A673 (cell line): Measurements from ENCODE around the gene MAP2K5. TPM values are rescaled to one million over a fixed set of nuclear protein-coding genes. Genes with fewer than 3 reads are reported as not detected.

ENCODE experiments used
- BruUV-seq: library from RNA; stranded (reverse); fragments of 400-500 nt; replicated peaks from 2 replicates; lab custom pipeline; 2021; lab: Mats Ljungman, UMichigan
- CTCF ChIA-PET: fragments of 300-600 bp; sonication (Branson Sonifier 250); formaldehyde crosslinking; loops from one replicate; lab custom pipeline; 2022; ENCODE audit warnings: antibody characterized with exemption; lab: Charles Lee
- POLR2A ChIA-PET: fragments of 300-600 bp; sonication (Branson Sonifier 250); formaldehyde crosslinking; loops from one replicate; lab custom pipeline; 2022; ENCODE audit warnings: antibody characterized with exemption; ENCODE audit not compliant: low non-redundant PET; lab: Charles Lee
- DNase-seq: peaks from one replicate; pipeline ENCODE4 v3.0.0-alpha.2; 2015; ENCODE audit warnings: low spot score
- H3K27ac ChIP-seq: fragments of 200-600 bp; sonication (generic); 2 replicates; pipeline ENCODE4 v1.5.1; 2016; ENCODE audit warnings: mixed run types, low read depth, mild to moderate bottlenecking, mixed read lengths, antibody characterized with exemption, low read length; ENCODE audit not compliant: poor library complexity, severe bottlenecking
- H3K27me3 ChIP-seq: fragments of 200-600 bp; sonication (generic); replicated peaks from 2 replicates; pipeline ENCODE4 v1.6.1; 2017; ENCODE audit warnings: mixed run types, low read depth, mild to moderate bottlenecking, mixed read lengths, antibody characterized with exemption, low read length; ENCODE audit not compliant: insufficient read depth, poor library complexity
- H3K36me3 ChIP-seq: fragments of 200-600 bp; sonication (generic); 2 replicates; pipeline ENCODE4 v1.6.1; 2016; ENCODE audit warnings: mixed run types, mild to moderate bottlenecking, mixed read lengths, antibody characterized with exemption, low read length; ENCODE audit not compliant: insufficient read depth, poor library complexity, severe bottlenecking
- H3K4me1 ChIP-seq: fragments of 200-600 bp; sonication (generic); 2 replicates; pipeline ENCODE4 v1.6.1; 2017; ENCODE audit warnings: mixed run types, mild to moderate bottlenecking, mixed read lengths, antibody characterized with exemption, low read length; ENCODE audit not compliant: insufficient read depth, poor library complexity, severe bottlenecking
- H3K4me3 ChIP-seq: fragments of 200-600 bp; sonication (generic); 2 replicates; pipeline ENCODE4 v1.5.1; 2016; ENCODE audit warnings: low read depth, mixed run types, mild to moderate bottlenecking, mixed read lengths, low read length; ENCODE audit not compliant: poor library complexity, severe bottlenecking
- H3K9me3 ChIP-seq: fragments of 200-600 bp; sonication (generic); 2 replicates; pipeline ENCODE4 v1.6.1; 2016; ENCODE audit warnings: mixed run types, low read depth, mild to moderate bottlenecking, mixed read lengths, antibody characterized with exemption, low read length; ENCODE audit not compliant: poor library complexity, severe bottlenecking
- CTCF ChIP-seq: fragments of 300-800, 200-600 bp; sonication (generic); conservative IDR thresholded peaks from 2 replicates; pipeline ENCODE4 v1.5.1; 2017; ENCODE audit warnings: low read depth, mild to moderate bottlenecking, antibody characterized with exemption, low read length, moderate library complexity, mixed read lengths
- EZH2 ChIP-seq: fragments of 200-600 bp; sonication (generic); IDR thresholded peaks from 2 replicates; pipeline ENCODE4 v1.6.1; 2017; ENCODE audit warnings: borderline replicate concordance, low read depth, mild to moderate bottlenecking, mixed read lengths, antibody characterized with exemption, low read length; ENCODE audit not compliant: poor library complexity, severe bottlenecking
- intact Hi-C: fragments of 100-400 bp; cut with micrococcal nuclease; formaldehyde crosslinking; loops from one replicate; pipeline ENCODE4 v1.10.0; 2022; ENCODE audit not compliant: unreplicated experiment
- total RNA-seq: library from RNA; stranded (reverse); gene quantifications from 2 replicates; pipeline ENCODE4 v1.2.3, GENCODE V29; 2021

MAP2K5 gene
- total RNA-seq, 1 experiment from 2014 or later, result 62.8 TPM

GRCh38 chr15:67771189-67771800 lies 228.8 kb downstream of the MAP2K5 start:
- H3K4me1 ChIP-seq, result peaks cover 20% of the 10 kb centered on the region
- intact Hi-C loops, result no loop called here
- ChIA-PET POLR2A (interaction anchor here (0.7 kb wide), 1 partner anchor 232 kb away, joined by 4 read pairs; no protein-coding TSS in a partner anchor), CTCF (no interaction called here)
- BruUV-seq, result no TSS peak
- no peaks in the 10 kb centered on the region for H3K36me3 ChIP-seq
- no peak for DNase-seq
- TF ChIP-seq CTCF (no peak), EZH2 (no peak)
- H3K9me3 ChIP-seq, result no peaks in the 10 kb centered on the region
- H3K27ac ChIP-seq, result no peak overlapping the region
- H3K4me3 ChIP-seq, result no peak overlapping the region
- no peaks in the 10 kb centered on the region for H3K27me3 ChIP-seq

- no peaks in the 10 kb centered on the region for H3K27me3 ChIP-seq
- H3K36me3 ChIP-seq, result no peaks in the 10 kb centered on the region
- ChIA-PET CTCF (no interaction called here), POLR2A (no interaction called here)
- no peaks in the 10 kb centered on the region for H3K4me1 ChIP-seq
- no peaks in the 10 kb centered on the region for H3K9me3 ChIP-seq
- intact Hi-C loops, result no loop called here
- no peak overlapping the region for H3K4me3 ChIP-seq
- no peak for DNase-seq
- TF ChIP-seq CTCF, result no peak
- TF ChIP-seq EZH2, result no peak
- H3K27ac ChIP-seq, result no peak overlapping the region
- no TSS peak for BruUV-seq
Measured at GRCh38 chr15:67774626-67775025, 232.1 kb downstream of the MAP2K5 start.

- intact Hi-C loops, result no loop called here
- Histone ChIP-seq H3K36me3 (no peaks in the 10 kb centered on the region), H3K9me3 (no peaks in the 10 kb centered on the region), H3K27ac (no peak overlapping the region), H3K4me3 (no peak overlapping the region), H3K27me3 (no peaks in the 10 kb centered on the region), H3K4me1 (no peaks in the 10 kb centered on the region)
- TF ChIP-seq EZH2 (no peak), CTCF (no peak)
- no peak for DNase-seq
- no TSS peak for BruUV-seq
- CTCF ChIA-PET, result no interaction called here
- POLR2A ChIA-PET, result no interaction called here
Measured at GRCh38 chr15:67775250-67775649, 232.7 kb downstream of the MAP2K5 start.
